Measurements from ENCODE around the gene LRFN5.

LRFN5 gene

GRCh38 chr14:41641690-41642089 is 35.0 kb downstream of the LRFN5 start:
- TF ChIP-seq, protein P1, sequence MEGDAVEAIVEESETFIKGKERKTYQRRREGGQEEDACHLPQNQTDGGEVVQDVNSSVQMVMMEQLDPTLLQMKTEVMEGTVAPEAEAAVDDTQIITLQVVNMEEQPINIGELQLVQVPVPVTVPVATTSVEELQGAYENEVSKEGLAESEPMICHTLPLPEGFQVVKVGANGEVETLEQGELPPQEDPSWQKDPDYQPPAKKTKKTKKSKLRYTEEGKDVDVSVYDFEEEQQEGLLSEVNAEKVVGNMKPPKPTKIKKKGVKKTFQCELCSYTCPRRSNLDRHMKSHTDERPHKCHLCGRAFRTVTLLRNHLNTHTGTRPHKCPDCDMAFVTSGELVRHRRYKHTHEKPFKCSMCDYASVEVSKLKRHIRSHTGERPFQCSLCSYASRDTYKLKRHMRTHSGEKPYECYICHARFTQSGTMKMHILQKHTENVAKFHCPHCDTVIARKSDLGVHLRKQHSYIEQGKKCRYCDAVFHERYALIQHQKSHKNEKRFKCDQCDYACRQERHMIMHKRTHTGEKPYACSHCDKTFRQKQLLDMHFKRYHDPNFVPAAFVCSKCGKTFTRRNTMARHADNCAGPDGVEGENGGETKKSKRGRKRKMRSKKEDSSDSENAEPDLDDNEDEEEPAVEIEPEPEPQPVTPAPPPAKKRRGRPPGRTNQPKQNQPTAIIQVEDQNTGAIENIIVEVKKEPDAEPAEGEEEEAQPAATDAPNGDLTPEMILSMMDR (IDR thresholded peaks at IDR 0.05; ENCODE audit: control insufficient read depth, insufficient read depth, low read depth, low read length, missing control alignments): no peak
- no peak for DNase-seq (ENCODE audit: low read depth)
- no peak overlapping the region for H3K4me3 ChIP-seq (ENCODE audit: control insufficient read depth, low read depth, low read length)

GRCh38 chr14:41642367-41642766 is 35.7 kb downstream of the LRFN5 start:
- TF ChIP-seq, protein P1 (IDR thresholded peaks at IDR 0.05; ENCODE audit: control insufficient read depth, insufficient read depth, low read depth, low read length, missing control alignments): no peak
- no peak overlapping the region for H3K4me3 ChIP-seq (ENCODE audit: control insufficient read depth, low read depth, low read length)
- DNase-seq (ENCODE audit: low read depth): no peak

DNA sequence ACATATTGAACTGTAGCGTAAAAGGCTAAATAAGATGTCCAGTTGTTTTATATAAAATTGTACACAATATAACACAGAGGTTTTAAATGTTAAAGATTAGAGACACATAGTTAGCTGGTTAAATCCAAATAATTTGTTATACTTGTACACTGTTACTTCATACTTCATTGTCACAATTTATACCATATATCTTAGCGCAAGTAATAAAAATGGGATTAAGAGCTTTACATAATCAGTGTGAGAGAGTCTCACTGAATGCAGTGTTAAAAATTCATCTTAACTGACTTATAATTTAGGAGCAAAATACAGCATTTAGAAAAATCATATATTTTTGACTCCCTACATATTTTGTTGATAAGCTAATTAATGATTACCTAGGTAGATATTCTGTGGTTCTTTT is 36.1 kb downstream of the LRFN5 start:
- TF ChIP-seq, protein P1 (IDR thresholded peaks at IDR 0.05; ENCODE audit: control insufficient read depth, insufficient read depth, low read depth, low read length, missing control alignments): no peak
- DNase-seq (ENCODE audit: low read depth): no peak
- H3K4me3 ChIP-seq (ENCODE audit: control insufficient read depth, low read depth, low read length): no peak overlapping the region

DNA sequence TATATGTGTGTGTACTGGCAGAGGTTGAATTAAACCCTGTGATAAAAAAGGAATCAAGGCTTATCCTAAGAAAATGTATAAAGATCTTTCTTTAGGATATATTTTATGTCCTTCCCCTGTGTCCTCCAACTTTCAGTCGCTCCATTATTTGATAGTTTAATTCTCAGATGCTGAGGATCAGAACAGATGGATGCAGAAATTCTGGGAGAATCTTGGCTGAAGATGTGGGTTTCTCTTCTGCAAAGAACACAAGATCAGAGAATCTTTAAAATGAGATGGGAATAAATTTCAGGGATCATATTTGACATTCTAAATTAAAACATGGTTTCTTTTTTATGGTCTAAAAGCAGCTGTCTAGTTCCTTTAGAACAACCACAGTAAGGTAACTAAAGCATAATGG is 37.9 kb downstream of the LRFN5 start:
- TF ChIP-seq, protein P1 (IDR thresholded peaks at IDR 0.05; ENCODE audit: control insufficient read depth, insufficient read depth, low read depth, low read length, missing control alignments): no peak
- no peak for DNase-seq (ENCODE audit: low read depth)
- H3K4me3 ChIP-seq (ENCODE audit: control insufficient read depth, low read depth, low read length): no peak overlapping the region

DNA sequence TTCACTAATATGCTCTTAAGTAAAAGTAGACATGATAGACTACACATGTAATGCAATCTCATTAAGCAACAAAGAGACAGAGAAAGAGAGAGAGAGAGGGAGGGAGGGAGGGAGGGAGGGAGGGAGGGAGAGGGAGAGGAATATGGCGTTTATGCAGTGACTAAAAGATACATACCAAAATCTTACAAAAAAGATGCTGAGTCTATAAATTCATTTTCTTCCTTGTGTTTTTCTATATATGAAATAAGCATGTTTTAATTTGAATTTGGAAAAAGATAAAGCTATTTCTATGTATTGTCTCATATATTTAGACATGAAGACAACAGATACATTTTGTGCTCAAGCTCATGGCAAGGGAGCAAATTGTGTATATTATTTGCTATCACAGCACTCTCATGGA is 44.1 kb downstream of the LRFN5 start:
- H3K4me3 ChIP-seq (ENCODE audit: control insufficient read depth, low read depth, low read length): no peak overlapping the region
- no peak for DNase-seq (ENCODE audit: low read depth)
- TF ChIP-seq, protein P1 (IDR thresholded peaks at IDR 0.05; ENCODE audit: control insufficient read depth, insufficient read depth, low read depth, low read length, missing control alignments): no peak

- no peak overlapping the region for H3K4me3 ChIP-seq (ENCODE audit: control insufficient read depth, low read depth, low read length)
- TF ChIP-seq, protein P1 (IDR thresholded peaks at IDR 0.05; ENCODE audit: control insufficient read depth, insufficient read depth, low read depth, low read length, missing control alignments): no peak
- no peak for DNase-seq (ENCODE audit: low read depth)
Observed at GRCh38 chr14:41654196-41654595, 47.5 kb downstream of the LRFN5 start.
